ENCODE data around the gene CRTC1.
"Not testable (repeated sequence)": the region's sequence is repeated elsewhere in the genome, so short reads cannot be mapped to it uniquely, and the experiment has no call there.

The CRTC1 gene

GRCh38 chr19:18815673-18816072 lies 132.2 kb downstream of the CRTC1 start:
- no peak for DNase-seq

DNA sequence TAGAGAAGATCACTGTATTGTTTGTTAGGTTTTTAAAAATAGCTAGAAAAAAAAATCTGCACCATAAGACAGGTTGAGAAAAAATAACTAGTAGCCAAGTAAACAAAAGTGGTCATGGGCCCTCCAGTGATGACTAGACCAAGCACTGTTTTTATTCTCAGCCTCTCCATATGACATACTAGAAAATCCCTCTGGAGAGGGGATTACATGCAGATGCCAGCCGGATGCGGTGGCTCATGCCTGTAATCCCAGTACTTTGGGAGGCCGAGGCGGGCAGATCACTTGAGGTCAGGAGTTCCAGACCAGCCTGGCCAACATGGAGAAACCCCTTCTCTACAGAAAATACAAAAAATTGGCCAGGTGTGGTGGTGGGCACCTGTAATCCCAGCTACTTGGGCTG lies 133.2 kb downstream of the CRTC1 start:
- DNase-seq = not testable (repeated sequence)

DNA sequence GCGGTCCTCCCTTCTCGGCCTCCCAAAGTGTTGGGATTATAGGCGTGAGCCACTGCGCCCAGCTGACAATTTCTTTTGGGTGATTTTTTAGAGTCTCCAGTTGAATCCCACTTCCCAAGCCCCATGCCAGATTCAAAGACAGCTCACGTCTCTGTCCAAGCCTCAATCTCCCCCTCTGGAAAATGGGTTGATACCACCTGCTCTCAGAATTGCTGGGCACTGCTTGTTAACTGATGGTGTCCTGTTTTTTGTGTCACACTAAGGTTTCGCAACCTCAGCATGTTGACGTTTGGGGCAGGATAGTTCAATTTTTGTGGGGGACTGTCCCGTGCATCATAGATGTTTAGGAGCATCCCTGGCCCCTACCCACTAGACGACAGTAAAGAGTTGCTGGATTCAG lies 134.1 kb downstream of the CRTC1 start:
- no peak for DNase-seq

DNA sequence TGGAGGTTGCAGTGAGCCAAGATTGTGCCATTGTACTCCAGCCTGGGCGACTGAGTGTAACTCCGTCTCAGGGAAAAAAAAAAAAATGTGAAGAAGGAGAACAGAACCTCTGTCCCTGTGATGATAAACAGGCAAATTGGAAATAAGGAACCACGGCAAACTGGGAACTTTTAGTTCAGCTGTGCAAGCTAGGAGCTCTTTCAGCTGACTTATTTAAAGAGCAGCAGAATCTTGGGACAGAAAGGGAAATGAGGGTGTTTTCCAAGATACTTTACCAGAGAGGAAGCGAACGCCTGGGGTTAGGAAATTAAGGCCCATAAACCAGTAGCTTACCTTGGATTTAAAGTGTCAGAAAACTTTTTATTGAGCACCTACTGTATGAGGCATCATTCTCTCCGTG lies 145.3 kb downstream of the CRTC1 start:
- no peak for DNase-seq

DNA sequence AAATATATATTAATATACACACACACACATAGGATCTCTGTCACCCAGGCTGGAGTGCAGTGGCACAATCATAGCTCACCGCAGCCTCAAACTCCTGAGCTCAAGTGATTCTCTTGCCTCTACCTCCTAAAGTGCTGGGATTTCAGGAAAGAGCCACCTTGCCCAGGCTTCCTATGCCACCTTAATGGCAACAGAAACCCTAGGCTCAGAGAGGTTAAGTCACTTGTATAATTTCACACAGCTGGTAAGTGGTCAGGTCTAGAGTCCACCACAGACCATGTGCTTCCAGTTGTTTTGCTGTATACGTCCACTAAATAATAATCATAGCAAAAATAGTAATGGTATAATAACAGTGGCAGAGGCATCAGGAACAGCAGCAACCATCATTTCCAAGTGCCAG lies 147.0 kb downstream of the CRTC1 start:
- no peak for DNase-seq

DNA sequence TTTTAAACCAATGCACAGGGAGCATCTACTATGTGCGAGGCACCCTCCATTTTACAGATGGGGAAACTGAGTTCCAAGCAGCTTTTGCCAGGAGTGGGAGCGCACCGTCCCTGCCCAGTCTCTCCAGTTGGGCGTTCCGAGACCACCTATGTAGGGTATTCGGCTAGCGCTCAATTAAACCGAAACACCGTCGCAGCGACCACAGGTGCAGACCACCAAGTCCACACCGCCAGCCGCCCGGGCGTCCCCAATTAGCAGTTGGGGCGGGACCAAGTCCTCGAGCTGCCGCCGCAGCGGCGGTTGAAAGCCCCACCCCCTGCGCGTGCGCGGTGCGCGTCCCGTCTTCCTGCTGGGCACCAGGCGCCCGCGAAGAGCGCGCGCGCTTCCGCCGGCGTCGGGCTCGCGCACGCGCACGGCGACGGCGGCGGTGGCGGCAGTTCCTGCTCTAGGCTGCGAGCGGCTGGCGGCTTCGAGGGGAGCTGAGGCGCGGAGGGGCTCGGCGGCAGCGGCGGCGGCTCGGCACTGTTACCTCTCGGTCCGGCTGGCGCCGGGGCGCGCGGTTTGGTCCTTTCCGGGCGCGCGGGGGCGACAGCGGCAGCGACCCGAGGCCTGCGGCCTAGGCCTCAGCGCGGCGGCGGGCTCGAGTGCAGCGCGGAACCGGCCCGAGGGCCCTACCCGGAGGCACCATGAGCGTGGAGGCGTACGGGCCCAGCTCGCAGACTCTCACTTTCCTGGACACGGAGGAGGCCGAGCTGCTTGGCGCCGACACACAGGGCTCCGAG lies 148.2 kb downstream of the CRTC1 start, which contains the start of gene UPF1:
UPF1 (plus strand) TSS at position 436 of the 782 bp plus-strand sequence; CDS start at position 687, 251 bp downstream.
- DNase-seq = peak; percentile 88

Data from NCI-H1092 treated with DMSO at 0.1 percent for 48 hours (cell line).